ENCODE data around the gene DDIT4. TPM values are rescaled to one million over a fixed set of nuclear protein-coding genes. Genes with fewer than 3 reads are reported as not detected.
A peak's percentile ranks its signal among the peaks of the same experiment; 100 is the strongest.

Gene DDIT4
- total and polyA plus RNA-seq, 9 of the 15 experiments (the other 6 are each of a cell fraction or from before 2014, with no cell fraction given) = 8.2 to 675 (median 159) TPM

DNA sequence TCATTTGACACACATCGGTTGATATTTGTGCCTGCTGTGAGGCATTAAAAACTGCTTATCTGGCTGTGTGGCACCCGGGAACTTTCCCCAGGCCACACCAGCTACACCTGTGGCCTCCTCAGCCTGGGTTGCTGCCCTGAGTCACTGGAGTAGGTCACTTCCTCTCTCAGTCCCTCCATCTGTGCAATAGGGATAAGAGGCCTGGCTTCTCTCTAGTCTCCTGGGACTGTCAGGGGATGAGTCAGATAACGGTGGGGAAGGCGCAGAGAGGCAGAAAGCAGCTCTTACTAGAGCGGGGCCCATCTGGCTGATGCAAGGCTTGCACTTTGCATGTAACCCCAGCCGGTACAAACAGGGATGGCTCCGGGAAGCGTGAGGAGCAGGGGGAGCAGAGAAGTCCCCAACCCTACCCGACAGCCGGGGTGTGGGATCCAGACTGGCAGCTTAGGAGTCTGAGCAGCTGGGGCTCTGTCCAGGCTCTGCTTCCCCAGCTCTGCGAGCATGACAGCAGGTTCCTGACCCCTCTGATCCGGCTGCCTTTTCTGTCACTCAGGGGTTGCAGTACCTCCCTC lies 47.0 kb downstream of the DDIT4 start (continued):
- TF ChIP-seq TFAM (CRISPR knock-in tag; conservative IDR thresholded peaks at IDR 0.05) = no peak
- no peak for TF ChIP-seq ZNF561 (CRISPR knock-in tag; conservative IDR thresholded peaks at IDR 0.05)
- TF ChIP-seq ETV5 (CRISPR knock-in tag; IDR thresholded peaks at IDR 0.05; ENCODE audit: low read depth) = peak; percentile 99
- TF ChIP-seq RCOR1 (IDR thresholded peaks at IDR 0.05; ENCODE audit: borderline replicate concordance in 1 of 2, low read depth in 2 of 2, low read length in 2 of 2) = peak; percentile 81 to 99
- no peak for TF ChIP-seq SLC30A9 (CRISPR knock-in tag; IDR thresholded peaks at IDR 0.05)
- TF ChIP-seq, protein P1, sequence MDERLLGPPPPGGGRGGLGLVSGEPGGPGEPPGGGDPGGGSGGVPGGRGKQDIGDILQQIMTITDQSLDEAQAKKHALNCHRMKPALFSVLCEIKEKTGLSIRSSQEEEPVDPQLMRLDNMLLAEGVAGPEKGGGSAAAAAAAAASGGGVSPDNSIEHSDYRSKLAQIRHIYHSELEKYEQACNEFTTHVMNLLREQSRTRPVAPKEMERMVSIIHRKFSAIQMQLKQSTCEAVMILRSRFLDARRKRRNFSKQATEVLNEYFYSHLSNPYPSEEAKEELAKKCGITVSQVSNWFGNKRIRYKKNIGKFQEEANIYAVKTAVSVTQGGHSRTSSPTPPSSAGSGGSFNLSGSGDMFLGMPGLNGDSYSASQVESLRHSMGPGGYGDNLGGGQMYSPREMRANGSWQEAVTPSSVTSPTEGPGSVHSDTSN (CRISPR knock-in tag; IDR thresholded peaks at IDR 0.05; ENCODE audit: low read depth) = peak; percentile 42; the same call in 1 of the 2 replicates
- TF ChIP-seq, protein P1 (tag; conservative IDR thresholded peaks at IDR 0.05; ENCODE audit: low read depth) = peak; percentile 83
- peak; percentile 97 for TF ChIP-seq ESRRA (IDR thresholded peaks at IDR 0.05; ENCODE audit: borderline replicate concordance, low read depth)
- TF ChIP-seq, protein P2, sequence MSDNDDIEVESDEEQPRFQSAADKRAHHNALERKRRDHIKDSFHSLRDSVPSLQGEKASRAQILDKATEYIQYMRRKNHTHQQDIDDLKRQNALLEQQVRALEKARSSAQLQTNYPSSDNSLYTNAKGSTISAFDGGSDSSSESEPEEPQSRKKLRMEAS (CRISPR knock-in tag; IDR thresholded peaks at IDR 0.05) = peak; percentile 92
- TF ChIP-seq, protein P3, sequence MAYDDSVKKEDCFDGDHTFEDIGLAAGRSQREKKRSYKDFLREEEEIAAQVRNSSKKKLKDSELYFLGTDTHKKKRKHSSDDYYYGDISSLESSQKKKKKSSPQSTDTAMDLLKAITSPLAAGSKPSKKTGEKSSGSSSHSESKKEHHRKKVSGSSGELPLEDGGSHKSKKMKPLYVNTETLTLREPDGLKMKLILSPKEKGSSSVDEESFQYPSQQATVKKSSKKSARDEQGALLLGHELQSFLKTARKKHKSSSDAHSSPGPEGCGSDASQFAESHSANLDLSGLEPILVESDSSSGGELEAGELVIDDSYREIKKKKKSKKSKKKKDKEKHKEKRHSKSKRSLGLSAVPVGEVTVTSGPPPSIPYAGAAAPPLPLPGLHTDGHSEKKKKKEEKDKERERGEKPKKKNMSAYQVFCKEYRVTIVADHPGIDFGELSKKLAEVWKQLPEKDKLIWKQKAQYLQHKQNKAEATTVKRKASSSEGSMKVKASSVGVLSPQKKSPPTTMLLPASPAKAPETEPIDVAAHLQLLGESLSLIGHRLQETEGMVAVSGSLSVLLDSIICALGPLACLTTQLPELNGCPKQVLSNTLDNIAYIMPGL (CRISPR knock-in tag; IDR thresholded peaks at IDR 0.05) = peak; percentile 63; the same call in 1 of the 2 replicates
- TF ChIP-seq NCOA6 (IDR thresholded peaks at IDR 0.05) = no peak
- TF ChIP-seq ZC3H8 (IDR thresholded peaks at IDR 0.05) = no peak
- TF ChIP-seq DDX20 (tag; IDR thresholded peaks at IDR 0.05; ENCODE audit: low read depth) = peak; percentile 70; the same call in 1 of the 2 replicates
- no peak for TF ChIP-seq NR2F6 (CRISPR knock-in tag; IDR thresholded peaks at IDR 0.05)
- TF ChIP-seq, protein P4, sequence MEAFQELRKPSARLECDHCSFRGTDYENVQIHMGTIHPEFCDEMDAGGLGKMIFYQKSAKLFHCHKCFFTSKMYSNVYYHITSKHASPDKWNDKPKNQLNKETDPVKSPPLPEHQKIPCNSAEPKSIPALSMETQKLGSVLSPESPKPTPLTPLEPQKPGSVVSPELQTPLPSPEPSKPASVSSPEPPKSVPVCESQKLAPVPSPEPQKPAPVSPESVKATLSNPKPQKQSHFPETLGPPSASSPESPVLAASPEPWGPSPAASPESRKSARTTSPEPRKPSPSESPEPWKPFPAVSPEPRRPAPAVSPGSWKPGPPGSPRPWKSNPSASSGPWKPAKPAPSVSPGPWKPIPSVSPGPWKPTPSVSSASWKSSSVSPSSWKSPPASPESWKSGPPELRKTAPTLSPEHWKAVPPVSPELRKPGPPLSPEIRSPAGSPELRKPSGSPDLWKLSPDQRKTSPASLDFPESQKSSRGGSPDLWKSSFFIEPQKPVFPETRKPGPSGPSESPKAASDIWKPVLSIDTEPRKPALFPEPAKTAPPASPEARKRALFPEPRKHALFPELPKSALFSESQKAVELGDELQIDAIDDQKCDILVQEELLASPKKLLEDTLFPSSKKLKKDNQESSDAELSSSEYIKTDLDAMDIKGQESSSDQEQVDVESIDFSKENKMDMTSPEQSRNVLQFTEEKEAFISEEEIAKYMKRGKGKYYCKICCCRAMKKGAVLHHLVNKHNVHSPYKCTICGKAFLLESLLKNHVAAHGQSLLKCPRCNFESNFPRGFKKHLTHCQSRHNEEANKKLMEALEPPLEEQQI (IDR thresholded peaks at IDR 0.05) = no peak; the same call in 1 of the 2 replicates
- no peak for TF ChIP-seq GTF2A2 (tag; IDR thresholded peaks at IDR 0.05)
- TF ChIP-seq RBM17 (IDR thresholded peaks at IDR 0.05; ENCODE audit: borderline replicate concordance, low read depth, low read length) = no peak
- TF ChIP-seq EZH2 (IDR thresholded peaks at IDR 0.05; ENCODE audit: borderline replicate concordance, low read depth, low read length) = no peak
- TF ChIP-seq, protein P5, sequence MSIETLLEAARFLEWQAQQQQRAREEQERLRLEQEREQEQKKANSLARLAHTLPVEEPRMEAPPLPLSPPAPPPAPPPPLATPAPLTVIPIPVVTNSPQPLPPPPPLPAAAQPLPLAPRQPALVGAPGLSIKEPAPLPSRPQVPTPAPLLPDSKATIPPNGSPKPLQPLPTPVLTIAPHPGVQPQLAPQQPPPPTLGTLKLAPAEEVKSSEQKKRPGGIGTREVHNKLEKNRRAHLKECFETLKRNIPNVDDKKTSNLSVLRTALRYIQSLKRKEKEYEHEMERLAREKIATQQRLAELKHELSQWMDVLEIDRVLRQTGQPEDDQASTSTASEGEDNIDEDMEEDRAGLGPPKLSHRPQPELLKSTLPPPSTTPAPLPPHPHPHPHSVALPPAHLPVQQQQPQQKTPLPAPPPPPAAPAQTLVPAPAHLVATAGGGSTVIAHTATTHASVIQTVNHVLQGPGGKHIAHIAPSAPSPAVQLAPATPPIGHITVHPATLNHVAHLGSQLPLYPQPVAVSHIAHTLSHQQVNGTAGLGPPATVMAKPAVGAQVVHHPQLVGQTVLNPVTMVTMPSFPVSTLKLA (conservative IDR thresholded peaks at IDR 0.05) = peak in 1 of 2 experiments; percentile 83; a peak in 3 of 4 replicates
